HG03342 (cell line): ENCODE results near the gene ATCAY.
"Not testable (repeated sequence)": the region's sequence is repeated elsewhere in the genome, so short reads cannot be mapped to it uniquely, and the experiment has no call there.

Experiments used
- ATAC-seq: cut with Tn5 transposase; IDR thresholded peaks from one replicate; pipeline ENCODE4 v1.9.1; 2021; ENCODE audit warnings: mild to moderate bottlenecking, moderate library complexity; ENCODE audit not compliant: unreplicated experiment

Gene ATCAY

GRCh38 chr19:3967983-3968382, 87.5 kb downstream of the ATCAY start:
- ATAC-seq, result not testable (repeated sequence)

- ATAC-seq, result no peak
These were observed 88.3 kb downstream of the ATCAY start for GRCh38 chr19:3968556-3969434.

DNA sequence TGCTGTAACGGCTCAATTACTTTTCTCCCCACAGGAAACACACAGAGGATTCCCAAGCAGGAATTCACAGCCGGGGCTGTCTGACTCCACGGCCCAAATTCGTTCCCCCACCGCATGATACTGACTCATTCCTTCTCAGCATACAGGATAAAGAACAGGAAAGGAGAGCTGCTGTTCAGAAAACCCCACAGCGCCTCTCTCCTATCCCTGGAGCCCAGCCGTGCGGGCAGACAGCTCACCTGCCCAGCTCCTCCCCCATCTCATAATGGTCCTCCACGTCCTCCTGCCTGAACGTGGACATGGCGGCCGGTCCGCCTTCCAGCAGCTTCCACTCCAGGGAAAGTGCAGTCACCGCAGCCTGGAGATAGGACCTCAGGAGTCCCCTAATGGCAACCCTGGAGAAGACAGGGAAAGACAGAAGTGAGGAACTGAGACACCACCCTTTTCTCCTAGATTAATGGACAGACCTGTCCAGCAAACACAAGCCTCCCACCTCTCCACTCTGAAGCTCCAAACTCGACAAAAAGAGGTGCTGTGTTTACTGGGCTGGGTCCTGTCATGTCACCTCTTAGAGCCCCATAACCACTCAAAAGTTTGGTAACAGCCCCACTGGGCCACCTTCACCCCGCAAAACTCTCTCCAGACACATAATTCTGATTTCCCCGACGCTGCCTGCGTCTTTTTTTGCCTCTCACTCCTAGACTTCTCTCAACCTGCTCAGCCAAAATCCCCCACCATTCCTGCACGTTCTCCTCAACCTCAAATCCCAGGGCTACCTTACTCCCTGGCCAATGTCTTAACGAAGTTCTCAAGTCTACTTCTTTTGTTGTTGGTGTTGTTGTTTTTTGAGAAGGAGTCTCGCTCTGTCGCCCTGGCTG, 89.2 kb downstream of the ATCAY start:
- ATAC-seq, result no peak

DNA sequence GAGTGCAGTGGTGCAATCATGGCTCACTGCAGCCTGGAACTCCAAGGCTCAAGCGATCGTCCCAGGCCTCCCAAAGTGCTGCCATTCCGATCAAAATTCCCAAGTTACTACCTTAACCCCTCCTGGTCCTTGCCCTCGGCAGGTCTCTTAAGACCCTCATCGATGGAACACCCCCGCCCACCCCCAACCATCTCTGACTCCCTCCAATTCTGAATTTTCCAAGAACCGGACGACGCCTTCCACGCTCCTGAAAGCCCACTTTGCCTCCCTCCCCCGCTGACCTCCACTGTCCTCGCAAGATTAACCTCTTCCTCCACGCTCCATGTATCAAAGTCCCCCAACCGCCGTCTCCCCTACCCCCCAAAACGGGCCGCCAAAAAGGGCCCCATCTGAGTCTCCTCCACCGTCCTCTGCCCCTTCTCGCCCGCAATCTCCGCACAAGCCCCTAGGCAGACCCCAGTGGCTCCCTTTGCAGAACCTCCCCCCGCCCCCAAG, 89.9 kb downstream of the ATCAY start:
- no peak for ATAC-seq

- ATAC-seq, result peak; percentile 86
These were observed 90.5 kb downstream of the ATCAY start, which contains the start of gene DAPK3 for GRCh38 chr19:3970808-3971598. Gene DAPK3 (minus strand): TSS chr19:3971099. CDS start chr19:3969735, 1,364 bp downstream.

GRCh38 chr19:3975144-3975543, 94.7 kb downstream of the ATCAY start:
- ATAC-seq, result no peak

DNA sequence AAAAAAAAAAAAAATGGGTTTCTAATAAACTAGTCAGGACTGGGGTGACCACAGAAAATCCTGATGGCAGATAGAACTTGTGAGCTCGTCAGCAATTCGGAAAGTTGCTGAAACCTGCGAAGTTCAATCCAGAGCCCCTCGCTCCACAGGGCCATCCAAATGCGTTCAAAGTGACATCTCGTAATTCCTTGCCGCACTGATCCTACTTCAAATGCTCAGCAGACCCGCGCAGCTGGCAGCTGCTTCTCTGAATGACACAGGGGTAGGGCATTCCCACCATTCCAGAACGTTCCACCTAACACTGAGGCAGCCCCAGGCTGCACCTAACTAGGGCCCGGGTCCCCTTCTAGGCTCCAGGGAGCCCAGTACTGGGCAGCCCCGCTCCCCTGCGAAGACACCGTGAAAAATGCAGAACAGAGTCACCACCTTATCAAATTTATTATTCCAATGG, 95.2 kb downstream of the ATCAY start:
- ATAC-seq, result no peak

DNA sequence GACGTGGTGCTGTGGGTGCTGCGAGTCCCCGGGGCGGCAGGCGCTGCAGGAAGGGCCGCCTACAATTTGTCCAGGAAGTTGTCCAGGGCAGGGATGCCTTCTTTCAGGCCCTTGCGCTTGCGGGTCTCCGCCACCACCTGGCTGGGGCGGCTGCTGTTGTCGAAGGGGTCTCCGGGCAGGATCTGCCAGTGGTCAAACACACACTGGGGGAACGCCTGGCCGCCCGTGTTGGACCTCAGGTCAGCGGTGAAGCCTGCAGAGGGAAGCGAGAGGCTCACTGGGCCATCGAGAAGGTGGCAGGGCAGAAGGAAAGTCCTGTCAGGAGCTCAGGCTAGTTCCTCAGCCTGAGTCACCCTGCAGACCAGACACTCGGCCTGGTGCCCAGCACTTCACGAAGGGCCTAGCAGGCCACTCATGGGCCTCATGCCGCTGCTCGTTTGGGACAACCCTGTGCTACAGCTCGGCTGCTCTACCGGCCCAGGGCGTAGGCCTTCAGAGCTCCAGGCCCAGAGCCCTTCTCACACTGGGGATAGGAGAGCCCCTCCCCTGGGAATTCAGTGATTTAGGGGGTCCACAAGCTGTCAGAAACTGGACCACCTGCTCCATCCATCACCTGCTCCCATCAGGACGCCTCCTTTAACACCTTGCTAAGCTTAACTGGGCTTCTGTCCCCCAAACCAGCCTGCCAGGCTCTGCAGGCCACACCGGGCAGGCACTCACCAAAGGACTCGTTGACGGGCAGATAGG, 96.2 kb downstream of the ATCAY start:
- no peak for ATAC-seq
